ENCODE measurements around the gene WNT1. TPM values are rescaled to one million over a fixed set of nuclear protein-coding genes. Genes with fewer than 3 reads are reported as not detected.

WNT1 gene
- total RNA-seq, 1 donor from 2014 or later = not detected

GRCh38 chr12:48977290-48978281 is 536 bp upstream of the WNT1 start:
- no peaks in the 10 kb centered on the region for H3K79me2 ChIP-seq (ENCODE audit: low read depth)
- no peak overlapping the region for H3K27ac ChIP-seq
- H3K4me2 ChIP-seq = peak overlapping the region; percentile 63
- peak; percentile 87 for TF ChIP-seq CTCF (IDR thresholded peaks at IDR 0.05)
- TF ChIP-seq EZH2phosphoT487 (IDR thresholded peaks at IDR 0.05) = no peak
- DNase-seq (ENCODE audit: low spot score) = peak; percentile 82
- no peak overlapping the region for H2AFZ ChIP-seq (replicated peaks)
- Mint-ChIP-seq H3K4me3 (peak overlapping the region; percentile 80), H3K36me3 (peaks cover 8% of the 10 kb centered on the region), H3K4me1 (peaks cover 54% of the 10 kb centered on the region), H3K27ac (peak overlapping the region; percentile 27), H3K27me3 (ENCODE audit: insufficient read depth, low read depth) (peaks cover 86% of the 10 kb centered on the region), H3K9me3 (peaks cover 5% of the 10 kb centered on the region)
- no peaks in the 10 kb centered on the region for H3K36me3 ChIP-seq
- peaks cover 75% of the 10 kb centered on the region for H4K20me1 ChIP-seq (ENCODE audit: low read depth)
- H3K9ac ChIP-seq = no peak overlapping the region
- H3F3A ChIP-seq (ENCODE audit: low read depth) = peaks cover 32% of the 10 kb centered on the region
- H3K9me3 ChIP-seq (ENCODE audit: low read depth) = no peaks in the 10 kb centered on the region
- peaks cover 12% of the 10 kb centered on the region for H3K4me1 ChIP-seq
- no peak overlapping the region for H3K4me3 ChIP-seq
- peaks cover 100% of the 10 kb centered on the region for H3K27me3 ChIP-seq

GRCh38 chr12:48978741-48979601 is 849 bp downstream of the WNT1 start:
- Histone ChIP-seq H4K20me1 (ENCODE audit: low read depth) (peaks cover 72% of the 10 kb centered on the region), H3K27me3 (peaks cover 100% of the 10 kb centered on the region), H3K27ac (no peak overlapping the region), H3K4me1 (peaks cover 16% of the 10 kb centered on the region), H3K4me3 (peak overlapping the region; percentile 13), H3K4me2 (peak overlapping the region; percentile 63), H2AFZ (replicated peaks) (no peak overlapping the region), H3K79me2 (ENCODE audit: low read depth) (no peaks in the 10 kb centered on the region), H3K36me3 (no peaks in the 10 kb centered on the region), H3K9ac (no peak overlapping the region), H3F3A (ENCODE audit: low read depth) (peaks cover 33% of the 10 kb centered on the region), H3K9me3 (ENCODE audit: low read depth) (no peaks in the 10 kb centered on the region)
- H3K4me3 Mint-ChIP-seq = peak overlapping the region; percentile 87
- H3K4me1 Mint-ChIP-seq = peaks cover 65% of the 10 kb centered on the region
- TF ChIP-seq CTCF (IDR thresholded peaks at IDR 0.05) (no peak), EZH2phosphoT487 (IDR thresholded peaks at IDR 0.05) (peak; percentile 76), EZH2 (IDR thresholded peaks at IDR 0.05) (peak; percentile 60)
- peaks cover 8% of the 10 kb centered on the region for H3K36me3 Mint-ChIP-seq
- peak; percentile 30 for DNase-seq (ENCODE audit: low spot score)
- H3K9me3 Mint-ChIP-seq = peaks cover 5% of the 10 kb centered on the region
- H3K27ac Mint-ChIP-seq = peak overlapping the region; percentile 42
- peaks cover 86% of the 10 kb centered on the region for H3K27me3 Mint-ChIP-seq (ENCODE audit: insufficient read depth, low read depth)

DNA sequence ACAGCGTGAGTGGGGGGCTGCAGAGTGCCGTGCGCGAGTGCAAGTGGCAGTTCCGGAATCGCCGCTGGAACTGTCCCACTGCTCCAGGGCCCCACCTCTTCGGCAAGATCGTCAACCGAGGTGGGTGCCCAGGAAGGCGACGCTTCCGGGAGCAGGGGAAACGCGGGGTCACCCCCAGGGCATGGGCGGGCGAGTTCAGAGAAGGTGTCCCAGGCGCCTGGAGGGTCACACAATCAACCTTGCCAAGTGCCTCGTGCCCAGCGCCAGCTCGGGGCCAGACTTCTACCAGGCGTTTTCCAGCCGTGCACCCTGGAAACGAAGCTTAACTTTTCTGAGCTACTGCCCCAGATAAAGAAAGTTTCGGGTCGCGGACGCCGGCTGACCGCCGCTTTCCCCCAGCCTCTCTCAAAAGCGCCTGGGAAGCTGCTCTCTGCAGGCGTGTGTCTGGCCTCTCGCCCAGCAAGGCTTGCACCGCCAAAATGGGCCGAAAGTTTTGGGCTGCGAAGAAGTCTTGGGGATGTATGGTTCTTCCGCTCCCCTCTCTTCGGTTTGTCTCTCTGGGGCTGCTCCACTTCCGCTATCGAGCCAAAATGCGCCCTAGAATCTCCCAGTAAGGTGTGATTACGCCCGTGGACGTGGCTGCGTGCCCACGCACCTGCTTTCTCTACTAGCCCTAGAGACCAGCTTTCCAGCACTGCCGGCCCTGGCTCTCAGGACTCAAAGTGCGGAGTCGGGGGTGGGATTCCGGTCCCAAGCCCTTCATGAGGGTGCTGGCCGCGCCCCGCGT is 1.7 kb downstream of the WNT1 start:
- H3K9ac ChIP-seq = no peak overlapping the region
- peaks cover 42% of the 10 kb centered on the region for H3F3A ChIP-seq (ENCODE audit: low read depth)
- H3K27ac Mint-ChIP-seq = no peak overlapping the region
- H3K9me3 ChIP-seq (ENCODE audit: low read depth) = no peaks in the 10 kb centered on the region
- no peak overlapping the region for H2AFZ ChIP-seq (replicated peaks)
- H3K27ac ChIP-seq = no peak overlapping the region
- H3K27me3 Mint-ChIP-seq (ENCODE audit: insufficient read depth, low read depth) = peaks cover 84% of the 10 kb centered on the region
- H3K4me3 ChIP-seq = peak overlapping the region; percentile 30
- no peaks in the 10 kb centered on the region for H3K79me2 ChIP-seq (ENCODE audit: low read depth)
- peaks cover 5% of the 10 kb centered on the region for H3K9me3 Mint-ChIP-seq
- H3K4me1 ChIP-seq = peaks cover 23% of the 10 kb centered on the region
- H3K4me2 ChIP-seq = peak overlapping the region; percentile 63
- TF ChIP-seq CTCF (IDR thresholded peaks at IDR 0.05) (no peak), EZH2phosphoT487 (IDR thresholded peaks at IDR 0.05) (peak; percentile 76), EZH2 (IDR thresholded peaks at IDR 0.05) (peak; percentile 94)
- H3K36me3 ChIP-seq = no peaks in the 10 kb centered on the region
- peaks cover 66% of the 10 kb centered on the region for H3K4me1 Mint-ChIP-seq
- peak; percentile 56 for DNase-seq (ENCODE audit: low spot score)
- peaks cover 100% of the 10 kb centered on the region for H3K27me3 ChIP-seq
- H4K20me1 ChIP-seq (ENCODE audit: low read depth) = peaks cover 74% of the 10 kb centered on the region
- peak overlapping the region; percentile 87 for H3K4me3 Mint-ChIP-seq
- H3K36me3 Mint-ChIP-seq = peaks cover 8% of the 10 kb centered on the region
